IMR-90 (cell line): ENCODE results near the gene MFSD6.

Source experiments
- BHLHE40 ChIP-seq: fragments of 150-350 bp; IDR thresholded peaks from 2 replicates; pipeline ENCODE4 v1.6.1; 2016; ENCODE audit warnings: mild to moderate bottlenecking, low read depth, low read length
- CEBPB ChIP-seq: IDR thresholded peaks from 2 replicates; pipeline ENCODE4 v1.6.1; 2012; ENCODE audit warnings: low read depth, low read length, improper control_type of control experiment
- CHD1 ChIP-seq: IDR thresholded peaks from 2 replicates; pipeline ENCODE4 v1.6.1; 2012; ENCODE audit warnings: low read depth, low read length, improper control_type of control experiment
- FOS ChIP-seq: fragments of 150-350 bp; IDR thresholded peaks from 2 replicates; pipeline ENCODE4 v1.6.1; 2016; ENCODE audit warnings: low read depth, low read length
- MAFK ChIP-seq: IDR thresholded peaks from 2 replicates; pipeline ENCODE4 v1.6.1; 2012; ENCODE audit warnings: low read depth, low read length, improper control_type of control experiment
- MAZ ChIP-seq: IDR thresholded peaks from 2 replicates; pipeline ENCODE4 v1.6.1; 2012; ENCODE audit warnings: low read depth, mild to moderate bottlenecking, low read length, improper control_type of control experiment, moderate library complexity, borderline replicate concordance
- MXI1 ChIP-seq: IDR thresholded peaks from 2 replicates; pipeline ENCODE4 v1.6.1; 2012; ENCODE audit warnings: low read depth, mild to moderate bottlenecking, low read length, moderate library complexity, borderline replicate concordance
- POLR2A ChIP-seq: IDR thresholded peaks from 2 replicates; pipeline ENCODE4 v1.6.1; 2012; ENCODE audit warnings: mild to moderate bottlenecking, low read depth, low read length
- RAD21 ChIP-seq: IDR thresholded peaks from 2 replicates; pipeline ENCODE4 v1.6.1; 2012; ENCODE audit warnings: low read length, improper control_type of control experiment
- RFX5 ChIP-seq: IDR thresholded peaks from 2 replicates; pipeline ENCODE4 v1.8.0; 2012; ENCODE audit warnings: low read depth, mild to moderate bottlenecking, low read length, moderate library complexity
- SMC3 ChIP-seq: fragments of 150-350 bp; IDR thresholded peaks from 2 replicates; pipeline ENCODE4 v1.6.1; 2016; ENCODE audit warnings: low read depth, mild to moderate bottlenecking, antibody characterized with exemption, low read length, moderate library complexity
- TF ChIP-seq, protein P1 (sequence below): conservative IDR thresholded peaks from 2 replicates; pipeline ENCODE4 v1.5.1; 2012; ENCODE audit warnings: mild to moderate bottlenecking, low read depth, low read length, improper control_type of control experiment
- TF ChIP-seq, protein P2 (sequence below): fragments of 150-350 bp; IDR thresholded peaks from 2 replicates; pipeline ENCODE4 v1.6.1; 2017; ENCODE audit warnings: mild to moderate bottlenecking, antibody characterized with exemption, low read length, low read depth
- TF ChIP-seq, protein P3 (sequence below): fragments of 150-350 bp; IDR thresholded peaks from 2 replicates; pipeline ENCODE4 v1.6.1; 2016; ENCODE audit warnings: low read depth, mild to moderate bottlenecking, low read length, moderate library complexity, borderline replicate concordance

DNA sequence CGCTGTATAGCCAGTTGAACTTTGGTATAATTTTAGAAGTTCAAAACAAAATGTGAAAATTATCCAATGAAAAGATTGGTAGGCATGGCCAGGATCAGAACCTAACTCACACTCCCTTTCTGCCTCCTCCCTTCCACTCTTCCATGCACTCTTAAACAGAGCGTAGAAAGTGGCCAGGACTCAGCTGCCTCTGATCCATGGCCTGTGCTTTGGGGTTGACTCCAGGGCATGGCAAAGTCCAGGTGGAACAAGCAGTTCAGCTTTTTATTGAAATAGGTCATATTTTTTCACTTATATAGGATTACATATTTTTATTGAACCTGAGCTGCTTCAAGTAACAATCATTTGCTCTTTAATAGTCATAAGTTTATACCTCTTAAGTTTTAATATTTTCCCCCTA, 38.5 kb upstream of the MFSD6 start:
- TF ChIP-seq, protein P1, sequence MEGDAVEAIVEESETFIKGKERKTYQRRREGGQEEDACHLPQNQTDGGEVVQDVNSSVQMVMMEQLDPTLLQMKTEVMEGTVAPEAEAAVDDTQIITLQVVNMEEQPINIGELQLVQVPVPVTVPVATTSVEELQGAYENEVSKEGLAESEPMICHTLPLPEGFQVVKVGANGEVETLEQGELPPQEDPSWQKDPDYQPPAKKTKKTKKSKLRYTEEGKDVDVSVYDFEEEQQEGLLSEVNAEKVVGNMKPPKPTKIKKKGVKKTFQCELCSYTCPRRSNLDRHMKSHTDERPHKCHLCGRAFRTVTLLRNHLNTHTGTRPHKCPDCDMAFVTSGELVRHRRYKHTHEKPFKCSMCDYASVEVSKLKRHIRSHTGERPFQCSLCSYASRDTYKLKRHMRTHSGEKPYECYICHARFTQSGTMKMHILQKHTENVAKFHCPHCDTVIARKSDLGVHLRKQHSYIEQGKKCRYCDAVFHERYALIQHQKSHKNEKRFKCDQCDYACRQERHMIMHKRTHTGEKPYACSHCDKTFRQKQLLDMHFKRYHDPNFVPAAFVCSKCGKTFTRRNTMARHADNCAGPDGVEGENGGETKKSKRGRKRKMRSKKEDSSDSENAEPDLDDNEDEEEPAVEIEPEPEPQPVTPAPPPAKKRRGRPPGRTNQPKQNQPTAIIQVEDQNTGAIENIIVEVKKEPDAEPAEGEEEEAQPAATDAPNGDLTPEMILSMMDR, result no peak
- TF ChIP-seq RFX5, result no peak
- no peak for TF ChIP-seq MAZ
- TF ChIP-seq POLR2A, result no peak
- TF ChIP-seq, protein P2, sequence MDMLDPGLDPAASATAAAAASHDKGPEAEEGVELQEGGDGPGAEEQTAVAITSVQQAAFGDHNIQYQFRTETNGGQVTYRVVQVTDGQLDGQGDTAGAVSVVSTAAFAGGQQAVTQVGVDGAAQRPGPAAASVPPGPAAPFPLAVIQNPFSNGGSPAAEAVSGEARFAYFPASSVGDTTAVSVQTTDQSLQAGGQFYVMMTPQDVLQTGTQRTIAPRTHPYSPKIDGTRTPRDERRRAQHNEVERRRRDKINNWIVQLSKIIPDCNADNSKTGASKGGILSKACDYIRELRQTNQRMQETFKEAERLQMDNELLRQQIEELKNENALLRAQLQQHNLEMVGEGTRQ, result no peak
- TF ChIP-seq BHLHE40, result no peak
- no peak for TF ChIP-seq SMC3
- TF ChIP-seq FOS, result no peak
- TF ChIP-seq RAD21, result no peak
- TF ChIP-seq MXI1, result no peak
- TF ChIP-seq, protein P3, sequence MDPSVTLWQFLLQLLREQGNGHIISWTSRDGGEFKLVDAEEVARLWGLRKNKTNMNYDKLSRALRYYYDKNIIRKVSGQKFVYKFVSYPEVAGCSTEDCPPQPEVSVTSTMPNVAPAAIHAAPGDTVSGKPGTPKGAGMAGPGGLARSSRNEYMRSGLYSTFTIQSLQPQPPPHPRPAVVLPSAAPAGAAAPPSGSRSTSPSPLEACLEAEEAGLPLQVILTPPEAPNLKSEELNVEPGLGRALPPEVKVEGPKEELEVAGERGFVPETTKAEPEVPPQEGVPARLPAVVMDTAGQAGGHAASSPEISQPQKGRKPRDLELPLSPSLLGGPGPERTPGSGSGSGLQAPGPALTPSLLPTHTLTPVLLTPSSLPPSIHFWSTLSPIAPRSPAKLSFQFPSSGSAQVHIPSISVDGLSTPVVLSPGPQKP, result no peak
- TF ChIP-seq MAFK, result no peak
- TF ChIP-seq CEBPB, result no peak
- TF ChIP-seq CHD1, result no peak
